ENCODE measurements around the gene RAPGEF6. TPM values are rescaled to one million over a fixed set of nuclear protein-coding genes. Genes with fewer than 3 reads are reported as not detected.

Gene RAPGEF6
- polyA plus RNA-seq, 1 donor from 2014 or later = 121 TPM

DNA sequence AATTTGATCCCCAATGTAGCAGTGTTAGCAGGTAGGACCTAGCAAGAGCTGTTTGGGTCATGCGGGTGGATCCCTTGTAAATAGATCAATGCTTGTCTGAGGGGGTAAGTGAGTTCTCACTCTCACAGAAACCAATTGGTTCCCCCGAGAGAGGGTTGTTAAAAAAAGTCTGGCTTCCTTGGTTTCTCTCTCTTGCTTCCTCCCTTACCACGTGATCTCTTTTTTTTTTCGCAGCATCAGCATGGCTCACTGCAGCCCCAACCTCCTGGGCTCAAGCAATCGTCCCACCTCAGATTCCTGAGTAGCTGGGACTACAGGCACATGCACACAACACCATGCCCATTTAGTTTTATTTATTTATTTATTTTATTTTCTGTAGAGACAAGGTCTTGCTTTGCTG, 26.4 kb downstream of the RAPGEF6 start:
- TF ChIP-seq TAF1 (IDR thresholded peaks at IDR 0.05; ENCODE audit: low read depth) (no peak), SMC3 (conservative IDR thresholded peaks at IDR 0.05; ENCODE audit: poor library complexity) (no peak), RAD21 (conservative IDR thresholded peaks at IDR 0.05) (no peak), EZH2 (IDR thresholded peaks at IDR 0.05; ENCODE audit: borderline replicate concordance, insufficient read depth, low read length, poor library complexity, severe bottlenecking) (no peak), POLR2AphosphoS5 (IDR thresholded peaks at IDR 0.05) (no peak), MXI1 (conservative IDR thresholded peaks at IDR 0.05; ENCODE audit: poor library complexity, severe bottlenecking) (no peak), EP300 (conservative IDR thresholded peaks at IDR 0.05; ENCODE audit: poor library complexity, severe bottlenecking) (no peak)
- TF ChIP-seq, protein P1, sequence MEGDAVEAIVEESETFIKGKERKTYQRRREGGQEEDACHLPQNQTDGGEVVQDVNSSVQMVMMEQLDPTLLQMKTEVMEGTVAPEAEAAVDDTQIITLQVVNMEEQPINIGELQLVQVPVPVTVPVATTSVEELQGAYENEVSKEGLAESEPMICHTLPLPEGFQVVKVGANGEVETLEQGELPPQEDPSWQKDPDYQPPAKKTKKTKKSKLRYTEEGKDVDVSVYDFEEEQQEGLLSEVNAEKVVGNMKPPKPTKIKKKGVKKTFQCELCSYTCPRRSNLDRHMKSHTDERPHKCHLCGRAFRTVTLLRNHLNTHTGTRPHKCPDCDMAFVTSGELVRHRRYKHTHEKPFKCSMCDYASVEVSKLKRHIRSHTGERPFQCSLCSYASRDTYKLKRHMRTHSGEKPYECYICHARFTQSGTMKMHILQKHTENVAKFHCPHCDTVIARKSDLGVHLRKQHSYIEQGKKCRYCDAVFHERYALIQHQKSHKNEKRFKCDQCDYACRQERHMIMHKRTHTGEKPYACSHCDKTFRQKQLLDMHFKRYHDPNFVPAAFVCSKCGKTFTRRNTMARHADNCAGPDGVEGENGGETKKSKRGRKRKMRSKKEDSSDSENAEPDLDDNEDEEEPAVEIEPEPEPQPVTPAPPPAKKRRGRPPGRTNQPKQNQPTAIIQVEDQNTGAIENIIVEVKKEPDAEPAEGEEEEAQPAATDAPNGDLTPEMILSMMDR (IDR thresholded peaks at IDR 0.05; ENCODE audit: poor library complexity, severe bottlenecking) = no peak
- TF ChIP-seq, protein P2, sequence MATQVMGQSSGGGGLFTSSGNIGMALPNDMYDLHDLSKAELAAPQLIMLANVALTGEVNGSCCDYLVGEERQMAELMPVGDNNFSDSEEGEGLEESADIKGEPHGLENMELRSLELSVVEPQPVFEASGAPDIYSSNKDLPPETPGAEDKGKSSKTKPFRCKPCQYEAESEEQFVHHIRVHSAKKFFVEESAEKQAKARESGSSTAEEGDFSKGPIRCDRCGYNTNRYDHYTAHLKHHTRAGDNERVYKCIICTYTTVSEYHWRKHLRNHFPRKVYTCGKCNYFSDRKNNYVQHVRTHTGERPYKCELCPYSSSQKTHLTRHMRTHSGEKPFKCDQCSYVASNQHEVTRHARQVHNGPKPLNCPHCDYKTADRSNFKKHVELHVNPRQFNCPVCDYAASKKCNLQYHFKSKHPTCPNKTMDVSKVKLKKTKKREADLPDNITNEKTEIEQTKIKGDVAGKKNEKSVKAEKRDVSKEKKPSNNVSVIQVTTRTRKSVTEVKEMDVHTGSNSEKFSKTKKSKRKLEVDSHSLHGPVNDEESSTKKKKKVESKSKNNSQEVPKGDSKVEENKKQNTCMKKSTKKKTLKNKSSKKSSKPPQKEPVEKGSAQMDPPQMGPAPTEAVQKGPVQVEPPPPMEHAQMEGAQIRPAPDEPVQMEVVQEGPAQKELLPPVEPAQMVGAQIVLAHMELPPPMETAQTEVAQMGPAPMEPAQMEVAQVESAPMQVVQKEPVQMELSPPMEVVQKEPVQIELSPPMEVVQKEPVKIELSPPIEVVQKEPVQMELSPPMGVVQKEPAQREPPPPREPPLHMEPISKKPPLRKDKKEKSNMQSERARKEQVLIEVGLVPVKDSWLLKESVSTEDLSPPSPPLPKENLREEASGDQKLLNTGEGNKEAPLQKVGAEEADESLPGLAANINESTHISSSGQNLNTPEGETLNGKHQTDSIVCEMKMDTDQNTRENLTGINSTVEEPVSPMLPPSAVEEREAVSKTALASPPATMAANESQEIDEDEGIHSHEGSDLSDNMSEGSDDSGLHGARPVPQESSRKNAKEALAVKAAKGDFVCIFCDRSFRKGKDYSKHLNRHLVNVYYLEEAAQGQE (IDR thresholded peaks at IDR 0.05; ENCODE audit: borderline replicate concordance) = no peak
- Histone ChIP-seq H3K9me3 (ENCODE audit: low read length) (no peaks in the 10 kb centered on the region), H2AFZ (ENCODE audit: low read depth, low read length) (no peak overlapping the region), H3K27me3 (ENCODE audit: insufficient read depth, low read depth, low read length) (no peaks in the 10 kb centered on the region), H3K36me3 (ENCODE audit: insufficient read depth, low read length) (no peaks in the 10 kb centered on the region), H4K20me1 (ENCODE audit: insufficient read depth) (no peaks in the 10 kb centered on the region), H3K4me2 (ENCODE audit: low read length) (no peak overlapping the region), H3K9ac (ENCODE audit: low read length) (no peak overlapping the region), H3K27ac (ENCODE audit: low read length) (no peak overlapping the region), H3K9me2 (ENCODE audit: insufficient read depth, low read length) (no peaks in the 10 kb centered on the region), H3K79me2 (replicated peaks; ENCODE audit: insufficient read depth, low read length) (peaks cover 13% of the 10 kb centered on the region), H3F3A (ENCODE audit: insufficient read depth, low read length, poor library complexity, severe bottlenecking) (no peaks in the 10 kb centered on the region), H3K4me3 (ENCODE audit: low read length) (no peak overlapping the region)

DNA sequence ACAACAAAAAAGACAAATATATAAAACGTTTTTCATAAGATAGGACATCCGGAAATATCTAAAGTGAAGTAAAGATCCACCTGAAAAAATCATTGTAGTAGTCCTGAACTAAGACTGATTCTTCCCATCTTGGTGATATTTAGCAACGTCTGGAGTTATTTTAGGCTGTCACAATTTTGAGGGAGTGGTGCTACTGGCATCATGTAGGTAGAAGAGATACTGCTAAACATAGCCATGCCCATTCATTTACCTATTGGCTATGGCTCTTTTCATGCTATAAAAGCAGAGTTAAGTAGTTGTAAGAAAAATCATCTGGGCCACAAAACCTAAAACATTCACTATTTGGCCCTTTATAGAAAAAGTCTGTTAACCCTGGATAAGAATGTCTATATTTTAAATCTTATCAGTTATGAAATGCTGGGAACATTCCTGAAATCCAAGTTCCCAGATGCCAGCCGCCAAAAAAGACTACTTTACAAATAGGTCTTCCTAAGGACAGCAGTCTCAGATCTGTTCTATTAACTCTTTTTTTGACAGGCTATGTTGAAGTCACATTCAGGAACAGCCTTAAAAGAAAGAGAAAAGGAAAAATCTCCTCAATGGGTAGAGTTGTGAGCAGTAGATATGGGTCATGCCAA, 27.0 kb downstream of the RAPGEF6 start:
- no peak overlapping the region for H3K9ac ChIP-seq (ENCODE audit: low read length)
- H3K79me2 ChIP-seq (replicated peaks; ENCODE audit: insufficient read depth, low read length) = peaks cover 13% of the 10 kb centered on the region
- H3K27me3 ChIP-seq (ENCODE audit: insufficient read depth, low read depth, low read length) = no peaks in the 10 kb centered on the region
- H3K4me3 ChIP-seq (ENCODE audit: low read length) = no peak overlapping the region
- H3K9me2 ChIP-seq (ENCODE audit: insufficient read depth, low read length) = no peaks in the 10 kb centered on the region
- no peak overlapping the region for H3K27ac ChIP-seq (ENCODE audit: low read length)
- no peaks in the 10 kb centered on the region for H3K9me3 ChIP-seq (ENCODE audit: low read length)
- no peaks in the 10 kb centered on the region for H4K20me1 ChIP-seq (ENCODE audit: insufficient read depth)
- H2AFZ ChIP-seq (ENCODE audit: low read depth, low read length) = no peak overlapping the region
- TF ChIP-seq, protein P1 (IDR thresholded peaks at IDR 0.05; ENCODE audit: poor library complexity, severe bottlenecking) = no peak
- TF ChIP-seq EP300 (conservative IDR thresholded peaks at IDR 0.05; ENCODE audit: poor library complexity, severe bottlenecking) = no peak
- no peak for TF ChIP-seq MXI1 (conservative IDR thresholded peaks at IDR 0.05; ENCODE audit: poor library complexity, severe bottlenecking)
- TF ChIP-seq RAD21 (conservative IDR thresholded peaks at IDR 0.05) = no peak
- TF ChIP-seq, protein P2 (IDR thresholded peaks at IDR 0.05; ENCODE audit: borderline replicate concordance) = no peak
- no peak for TF ChIP-seq EZH2 (IDR thresholded peaks at IDR 0.05; ENCODE audit: borderline replicate concordance, insufficient read depth, low read length, poor library complexity, severe bottlenecking)
- TF ChIP-seq POLR2AphosphoS5 (IDR thresholded peaks at IDR 0.05) = no peak
- no peak for TF ChIP-seq TAF1 (IDR thresholded peaks at IDR 0.05; ENCODE audit: low read depth)
- no peak for TF ChIP-seq SMC3 (conservative IDR thresholded peaks at IDR 0.05; ENCODE audit: poor library complexity)
- H3K4me2 ChIP-seq (ENCODE audit: low read length) = no peak overlapping the region
- H3K36me3 ChIP-seq (ENCODE audit: insufficient read depth, low read length) = no peaks in the 10 kb centered on the region
- H3F3A ChIP-seq (ENCODE audit: insufficient read depth, low read length, poor library complexity, severe bottlenecking) = no peaks in the 10 kb centered on the region

All from neural cell (in vitro differentiated cells).